Frontal cortex (tissue), 4 donors: ENCODE data around the gene TANC1. TPM values are rescaled to one million over a fixed set of nuclear protein-coding genes. Genes with fewer than 3 reads are reported as not detected.

Experiments
- DNase-seq, 2 donors: peaks; one replicate each; pipeline ENCODE4 v3.0.0; 2012; ENCODE audit warnings: low spot score in 2 of 2
- FAIRE-seq: peaks from 2 replicates; lab custom pipeline; 2012; peaks lifted over from hg19 to GRCh38; lab: Jason Lieb, UNC
- small RNA-seq: library from RNA; depleted of rRNA; stranded (forward); fragments of <200 nt; gene quantifications from one replicate; pipeline ENCODE3, GENCODE V24; 2014
- total RNA-seq: library from RNA; depleted of rRNA; stranded (reverse); fragments of >200 nt; gene quantifications from one replicate; pipeline ENCODE4 v1.2.3, GENCODE V29; 2014
- donor health status: control.
- donor health status: control.
- donor health status: control.

Gene TANC1
- total RNA-seq, 1 donor from 2014 or later: 4.1 TPM

DNA sequence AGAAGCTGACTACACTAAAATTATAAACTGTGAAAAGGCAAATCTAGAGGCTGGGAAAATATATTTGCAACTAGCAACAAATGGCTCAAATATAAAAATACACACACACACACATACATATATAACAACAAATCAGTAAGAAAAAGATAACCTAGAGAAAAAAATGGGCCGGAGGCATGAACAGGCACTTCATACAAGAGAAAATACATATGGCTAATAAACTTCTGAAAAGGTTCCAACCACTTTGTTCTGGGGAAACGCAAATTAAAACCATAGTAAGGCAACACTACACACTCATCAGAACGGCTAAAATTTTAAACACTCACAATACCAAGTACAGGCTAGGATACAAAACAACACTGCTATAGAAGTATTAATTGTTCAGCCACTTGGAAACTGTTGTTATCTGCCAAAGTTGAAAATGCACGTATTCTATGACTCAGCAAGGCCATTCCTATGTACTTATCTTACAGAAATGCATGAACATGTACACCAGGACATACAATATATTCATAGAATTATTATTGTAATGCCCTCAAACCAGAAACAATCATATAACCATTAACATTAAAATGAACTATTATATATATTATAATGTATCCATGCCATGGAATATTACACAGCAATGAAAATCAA, 302.4 kb downstream of the TANC1 start:
- DNase-seq (no peak), FAIRE-seq (no peak)

DNA sequence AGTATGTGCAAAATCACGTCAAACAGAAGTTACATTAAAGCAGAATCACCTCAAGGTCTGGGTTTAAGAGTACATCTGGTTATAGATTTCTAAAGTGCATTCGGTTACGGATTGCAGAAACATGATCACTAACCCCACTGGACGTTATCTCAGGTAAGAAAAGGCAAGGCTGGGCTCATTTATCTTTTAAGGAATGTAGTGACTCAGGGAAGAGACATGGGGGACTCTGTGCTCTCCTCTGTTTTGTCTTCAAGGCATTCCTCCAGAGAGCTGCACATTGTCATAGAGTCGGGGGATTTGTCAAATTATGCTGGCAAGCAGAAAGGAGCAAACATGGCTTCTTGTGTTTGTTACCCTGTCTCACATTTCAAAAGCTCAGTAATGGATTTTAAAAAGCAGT, 303.7 kb downstream of the TANC1 start:
- no peak for DNase-seq
- FAIRE-seq: no peak

DNA sequence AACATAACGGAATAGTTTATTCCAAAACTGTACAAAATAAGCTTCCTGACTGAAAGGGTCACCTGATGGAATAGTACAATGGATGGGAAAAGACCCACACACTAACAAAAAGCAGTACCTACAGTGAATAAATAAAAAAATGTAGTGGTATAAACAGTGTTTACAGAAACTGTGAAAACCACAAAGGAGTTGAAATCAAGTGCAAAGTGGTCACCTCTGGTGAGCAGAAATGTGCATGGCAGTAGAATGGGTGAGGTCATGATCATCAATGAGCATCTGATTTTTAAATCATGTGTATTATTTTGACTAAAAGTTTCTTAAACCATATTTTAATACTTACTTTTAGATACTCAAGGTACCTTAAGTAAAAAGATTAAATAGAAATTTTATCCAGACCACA, 306.7 kb downstream of the TANC1 start:
- FAIRE-seq: no peak
- no peak for DNase-seq

DNA sequence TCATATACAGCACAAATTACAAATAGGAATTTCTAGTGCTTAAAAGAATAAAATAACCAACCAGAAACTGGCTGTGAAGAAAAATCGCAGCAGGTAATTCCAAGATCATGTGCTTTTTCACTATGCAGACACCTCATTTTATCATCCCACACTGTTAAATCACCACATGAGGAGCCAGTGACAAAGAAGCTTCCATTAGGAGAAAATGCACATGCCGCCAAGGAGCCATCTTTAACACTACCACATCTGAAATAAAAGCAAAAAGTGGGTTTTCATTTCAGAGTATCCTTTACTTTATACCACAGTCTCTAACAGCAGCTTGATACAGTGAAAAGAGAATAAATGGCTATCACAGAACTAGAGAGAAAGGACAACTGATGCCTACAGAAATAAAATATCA, 311.3 kb downstream of the TANC1 start:
- no peak for DNase-seq
- FAIRE-seq: no peak

DNA sequence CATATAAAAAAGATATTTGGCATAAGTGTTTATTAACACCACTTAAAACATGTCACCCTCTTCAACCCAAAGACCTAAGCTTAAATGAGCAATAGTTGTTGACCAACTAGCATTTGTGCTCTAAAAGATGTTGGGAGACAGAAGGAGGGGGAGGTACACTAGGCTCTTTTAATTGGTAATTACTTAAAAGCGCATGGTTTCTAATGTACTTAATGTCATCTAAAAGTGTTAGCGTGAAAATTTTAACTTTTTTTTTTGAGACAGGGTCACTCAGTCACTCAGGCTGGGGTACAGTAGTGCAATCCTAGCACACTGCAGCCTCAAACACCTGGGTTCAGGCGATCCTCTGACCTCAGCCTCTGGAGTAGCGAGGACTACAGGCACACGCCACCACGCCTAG, 312.6 kb downstream of the TANC1 start:
- DNase-seq (no peak), FAIRE-seq (no peak)

Small RNA genes within 50 kb of the gene (small RNA-seq; reads per million reads assigned to genes)
- not detected for gene MIR6888
- not detected for gene RNU2-21P
- not detected for gene RNU6-580P

Other genes starting within 250 kb of the TANC1 start
- not detected for gene DAPL1, start 173.3 kb upstream of the TANC1 start, total RNA-seq